MCF 10A (cell line): ENCODE measurements around the gene SDK1. TPM values are rescaled to one million over a fixed set of nuclear protein-coding genes. Genes with fewer than 3 reads are reported as not detected.
"Not testable (repeated sequence)": the region's sequence is repeated elsewhere in the genome, so short reads cannot be mapped to it uniquely, and the experiment has no call there.

Source experiments
- BruUV-seq: library from RNA; stranded (reverse); fragments of 400-500 nt; replicated peaks from 2 replicates; lab custom pipeline; 2021; lab: Mats Ljungman, UMichigan
- CTCF ChIA-PET: fragments of 300-600 bp; sonication (Branson Sonifier 250); formaldehyde crosslinking; extraction: SDS; loops from one replicate; lab custom pipeline; 2021; ENCODE audit warnings: antibody characterized with exemption, inconsistent platforms; lab: Yijun Ruan, JAX
- POLR2A ChIA-PET: fragments of 300-600, 350-650 bp; sonication (Branson Sonifier 250); formaldehyde crosslinking; extraction: SDS; loops from one replicate; lab custom pipeline; 2020; ENCODE audit warnings: antibody characterized with exemption, inconsistent platforms; lab: Yijun Ruan, JAX
- DNase-seq: peaks from one replicate; pipeline ENCODE4 v3.0.0-alpha.2; 2018; ENCODE audit not compliant: unreplicated experiment
- H3K27ac Mint-ChIP-seq: one replicate; pipeline ENCODE4 v1.8.0; 2022; ENCODE audit warnings: mild to moderate bottlenecking, low read depth, mixed read lengths; ENCODE audit not compliant: unreplicated experiment
- H3K27me3 Mint-ChIP-seq: one replicate; pipeline ENCODE4 v1.8.0; 2022; ENCODE audit warnings: mixed read lengths; ENCODE audit not compliant: insufficient read depth, unreplicated experiment
- H3K36me3 Mint-ChIP-seq: one replicate; pipeline ENCODE4 v1.8.0; 2022; ENCODE audit warnings: mild to moderate bottlenecking, moderate library complexity, mixed read lengths; ENCODE audit not compliant: insufficient read depth, unreplicated experiment
- H3K4me1 Mint-ChIP-seq: one replicate; pipeline ENCODE4 v1.8.0; 2022; ENCODE audit warnings: mixed read lengths; ENCODE audit not compliant: insufficient read depth, unreplicated experiment
- H3K4me3 Mint-ChIP-seq: one replicate; pipeline ENCODE4 v1.8.0; 2022; ENCODE audit warnings: mild to moderate bottlenecking, moderate library complexity, mixed read lengths; ENCODE audit not compliant: unreplicated experiment
- H3K9me3 Mint-ChIP-seq: one replicate; pipeline ENCODE4 v1.8.0; 2022; ENCODE audit warnings: mixed read lengths; ENCODE audit not compliant: unreplicated experiment
- CTCF ChIP-seq: fragments of 200-600 bp; IDR thresholded peaks from one replicate; pipeline ENCODE4 v1.8.0; 2022; ENCODE audit warnings: antibody characterized with exemption, mild to moderate bottlenecking; ENCODE audit not compliant: unreplicated experiment
- intact Hi-C: fragments of 100-400 bp; cut with micrococcal nuclease; formaldehyde crosslinking; loops from 2 replicates; pipeline ENCODE4 v1.14.1; 2022
- total RNA-seq: library from RNA; stranded (reverse); gene quantifications from 2 replicates; pipeline ENCODE4 v1.2.3, GENCODE V29; 2022

Gene SDK1
- total RNA-seq, 1 experiment from 2014 or later = 3.3 TPM

- Mint-ChIP-seq H3K27ac (no peak overlapping the region), H3K4me1 (no peaks in the 10 kb centered on the region), H3K9me3 (peaks cover 12% of the 10 kb centered on the region), H3K4me3 (no peak overlapping the region), H3K36me3 (no peaks in the 10 kb centered on the region), H3K27me3 (no peaks in the 10 kb centered on the region)
- ChIA-PET CTCF (interaction anchor here (1.1 to 1.3 kb wide), 2 partner anchors 10 to 19 kb away, joined by 3 to 4 read pairs; no protein-coding TSS in a partner anchor), POLR2A (interaction anchor here (2.5 kb wide), 1 partner anchor 9 kb away, joined by 5 read pairs; no protein-coding TSS in a partner anchor)
- intact Hi-C loops = no loop called here
- BruUV-seq = no TSS peak
- TF ChIP-seq CTCF = no peak
- no peak for DNase-seq
Measured at GRCh38 chr7:3931843-3932242, 630.8 kb downstream of the SDK1 start.

- BruUV-seq = no TSS peak
- CTCF ChIA-PET = interaction anchor here (0.6 kb wide), 1 partner anchor 593 kb away, joined by 3 read pairs; no protein-coding TSS in a partner anchor
- intact Hi-C loops = no loop called here
Measured at GRCh38 chr7:3937146-3937545, 636.1 kb downstream of the SDK1 start.

GRCh38 chr7:3937605-3938004, 636.6 kb downstream of the SDK1 start:
- Mint-ChIP-seq H3K36me3 (peaks cover 5% of the 10 kb centered on the region), H3K27ac (no peak overlapping the region), H3K9me3 (peaks cover 12% of the 10 kb centered on the region), H3K27me3 (no peaks in the 10 kb centered on the region), H3K4me3 (no peak overlapping the region), H3K4me1 (no peaks in the 10 kb centered on the region)
- DNase-seq = peak; percentile 14
- CTCF ChIA-PET = interaction anchor here (0.6 kb wide), 1 partner anchor 593 kb away, joined by 3 read pairs; no protein-coding TSS in a partner anchor
- POLR2A ChIA-PET = no interaction called here
- no TSS peak for BruUV-seq
- intact Hi-C loops = no loop called here
- no peak for TF ChIP-seq CTCF

More at GRCh38 chr7:3937146-3937545, 636.1 kb downstream of the SDK1 start:
- H3K36me3 Mint-ChIP-seq = peaks cover 2% of the 10 kb centered on the region
- POLR2A ChIA-PET = interaction anchor here (0.5 kb wide), 1 partner anchor 1183 kb away, joined by 3 read pairs; no protein-coding TSS in a partner anchor
- peaks cover 12% of the 10 kb centered on the region for H3K9me3 Mint-ChIP-seq
- H3K27ac Mint-ChIP-seq = no peak overlapping the region
- DNase-seq = no peak
- H3K4me3 Mint-ChIP-seq = no peak overlapping the region
- no peak for TF ChIP-seq CTCF
- H3K4me1 Mint-ChIP-seq = no peaks in the 10 kb centered on the region
- no peaks in the 10 kb centered on the region for H3K27me3 Mint-ChIP-seq

- H3K9me3 Mint-ChIP-seq, CTCF ChIA-PET, BruUV-seq, intact Hi-C loops, H3K4me1 Mint-ChIP-seq, H3K27ac Mint-ChIP-seq, H3K27me3 Mint-ChIP-seq, H3K36me3 Mint-ChIP-seq, DNase-seq, H3K4me3 Mint-ChIP-seq: not testable (repeated sequence)
- POLR2A ChIA-PET = interaction anchor here (1.9 kb wide), 1 partner anchor 11 kb away, joined by 5 read pairs; no protein-coding TSS in a partner anchor
Measured at GRCh38 chr7:3941706-3942105, 640.7 kb downstream of the SDK1 start.
